ENCODE results near the gene PDGFA.

PDGFA gene

GRCh38 chr7:533266-533665 is 13.6 kb upstream of the PDGFA start:
- TF ChIP-seq, protein P1, sequence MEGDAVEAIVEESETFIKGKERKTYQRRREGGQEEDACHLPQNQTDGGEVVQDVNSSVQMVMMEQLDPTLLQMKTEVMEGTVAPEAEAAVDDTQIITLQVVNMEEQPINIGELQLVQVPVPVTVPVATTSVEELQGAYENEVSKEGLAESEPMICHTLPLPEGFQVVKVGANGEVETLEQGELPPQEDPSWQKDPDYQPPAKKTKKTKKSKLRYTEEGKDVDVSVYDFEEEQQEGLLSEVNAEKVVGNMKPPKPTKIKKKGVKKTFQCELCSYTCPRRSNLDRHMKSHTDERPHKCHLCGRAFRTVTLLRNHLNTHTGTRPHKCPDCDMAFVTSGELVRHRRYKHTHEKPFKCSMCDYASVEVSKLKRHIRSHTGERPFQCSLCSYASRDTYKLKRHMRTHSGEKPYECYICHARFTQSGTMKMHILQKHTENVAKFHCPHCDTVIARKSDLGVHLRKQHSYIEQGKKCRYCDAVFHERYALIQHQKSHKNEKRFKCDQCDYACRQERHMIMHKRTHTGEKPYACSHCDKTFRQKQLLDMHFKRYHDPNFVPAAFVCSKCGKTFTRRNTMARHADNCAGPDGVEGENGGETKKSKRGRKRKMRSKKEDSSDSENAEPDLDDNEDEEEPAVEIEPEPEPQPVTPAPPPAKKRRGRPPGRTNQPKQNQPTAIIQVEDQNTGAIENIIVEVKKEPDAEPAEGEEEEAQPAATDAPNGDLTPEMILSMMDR (IDR thresholded peaks at IDR 0.05; ENCODE audit: insufficient read depth, low read depth, low read length, missing control alignments) = no peak
- DNase-seq (ENCODE audit: low read depth) = no peak
- no peak overlapping the region for H3K4me3 ChIP-seq (ENCODE audit: low read length)

DNA sequence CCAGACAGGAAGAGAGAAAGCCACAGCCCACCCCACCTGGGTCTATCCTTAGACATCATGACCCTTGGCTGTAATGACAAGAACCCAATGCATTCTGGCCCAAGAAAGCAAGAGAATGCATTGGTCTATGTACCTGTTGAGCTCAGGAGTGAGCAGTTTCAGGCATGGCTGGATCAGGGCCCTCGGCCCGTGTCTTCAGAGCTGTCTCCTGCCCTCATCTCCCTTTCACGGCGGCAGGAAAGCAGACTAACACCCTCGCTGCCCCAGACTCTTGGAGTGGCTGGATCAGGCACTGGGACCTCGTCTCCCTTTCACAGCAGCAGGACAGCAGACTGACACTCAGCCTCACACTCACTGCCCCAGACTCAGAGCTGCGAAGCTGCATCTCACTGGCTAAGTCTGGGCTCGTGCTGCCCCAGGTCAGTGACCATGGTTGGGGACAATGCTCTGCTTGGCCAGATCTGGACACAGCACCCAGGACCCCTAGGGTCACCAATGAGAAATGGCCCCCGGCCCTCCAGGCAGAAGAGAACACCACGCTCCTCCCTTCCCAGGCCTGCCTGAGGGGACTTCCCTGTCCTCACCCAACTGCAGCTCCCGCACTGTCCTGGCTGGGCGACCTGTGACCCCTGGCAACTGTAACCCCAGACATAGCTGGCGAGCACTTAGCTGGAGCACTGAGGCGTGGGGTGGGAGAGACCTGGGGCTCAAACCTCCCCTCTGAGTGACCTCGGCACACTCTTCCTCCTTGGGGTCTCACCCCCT is 12.9 kb upstream of the PDGFA start:
- no peak for DNase-seq (ENCODE audit: low read depth)
- H3K4me3 ChIP-seq (ENCODE audit: low read length) = no peak overlapping the region
- TF ChIP-seq, protein P1 (IDR thresholded peaks at IDR 0.05; ENCODE audit: insufficient read depth, low read depth, low read length, missing control alignments) = no peak

- no peak overlapping the region for H3K4me3 ChIP-seq (ENCODE audit: low read length)
- DNase-seq (ENCODE audit: low read depth) = no peak
- TF ChIP-seq, protein P1 (IDR thresholded peaks at IDR 0.05; ENCODE audit: insufficient read depth, low read depth, low read length, missing control alignments) = no peak
These were observed 12.1 kb upstream of the PDGFA start for GRCh38 chr7:531777-532176.

DNA sequence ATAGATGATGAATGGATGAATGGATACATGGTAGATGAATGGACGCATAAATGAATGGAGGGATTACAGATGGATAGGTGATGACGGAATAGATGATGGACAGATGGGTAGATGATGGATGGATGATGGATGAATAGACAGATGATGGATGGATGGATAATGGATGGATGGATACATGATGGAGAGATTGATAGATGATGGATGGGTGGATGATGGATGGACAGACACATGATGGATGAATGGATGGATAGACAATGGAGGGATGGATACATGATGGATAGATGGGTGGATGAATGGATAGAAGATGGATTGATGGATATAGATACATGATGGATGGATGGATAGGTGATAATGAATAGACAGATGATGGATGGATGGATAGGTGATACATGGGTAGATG is 8.8 kb upstream of the PDGFA start:
- TF ChIP-seq, protein P1 (IDR thresholded peaks at IDR 0.05; ENCODE audit: insufficient read depth, low read depth, low read length, missing control alignments) = no peak
- no peak overlapping the region for H3K4me3 ChIP-seq (ENCODE audit: low read length)
- DNase-seq (ENCODE audit: low read depth) = no peak

DNA sequence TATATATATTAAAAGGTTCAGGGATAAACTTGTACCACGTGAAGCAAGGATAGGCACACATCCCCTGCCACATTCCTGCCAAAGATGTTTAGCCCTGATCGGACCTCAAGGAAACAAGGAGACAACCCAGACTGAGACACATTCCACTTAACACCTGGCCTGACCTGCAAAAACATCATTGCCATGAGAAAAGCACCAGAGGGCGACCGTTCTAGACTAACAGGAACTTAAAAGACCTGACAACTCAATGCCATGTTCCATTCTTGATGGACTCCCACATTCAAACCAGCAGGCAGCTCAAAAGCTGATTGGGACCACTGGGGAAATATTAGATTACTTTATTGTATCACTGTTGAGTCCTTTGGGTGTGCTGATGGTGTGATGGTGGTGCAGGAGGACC is 8.1 kb upstream of the PDGFA start:
- DNase-seq (ENCODE audit: low read depth) = no peak
- TF ChIP-seq, protein P1 (IDR thresholded peaks at IDR 0.05; ENCODE audit: insufficient read depth, low read depth, low read length, missing control alignments) = no peak

DNA sequence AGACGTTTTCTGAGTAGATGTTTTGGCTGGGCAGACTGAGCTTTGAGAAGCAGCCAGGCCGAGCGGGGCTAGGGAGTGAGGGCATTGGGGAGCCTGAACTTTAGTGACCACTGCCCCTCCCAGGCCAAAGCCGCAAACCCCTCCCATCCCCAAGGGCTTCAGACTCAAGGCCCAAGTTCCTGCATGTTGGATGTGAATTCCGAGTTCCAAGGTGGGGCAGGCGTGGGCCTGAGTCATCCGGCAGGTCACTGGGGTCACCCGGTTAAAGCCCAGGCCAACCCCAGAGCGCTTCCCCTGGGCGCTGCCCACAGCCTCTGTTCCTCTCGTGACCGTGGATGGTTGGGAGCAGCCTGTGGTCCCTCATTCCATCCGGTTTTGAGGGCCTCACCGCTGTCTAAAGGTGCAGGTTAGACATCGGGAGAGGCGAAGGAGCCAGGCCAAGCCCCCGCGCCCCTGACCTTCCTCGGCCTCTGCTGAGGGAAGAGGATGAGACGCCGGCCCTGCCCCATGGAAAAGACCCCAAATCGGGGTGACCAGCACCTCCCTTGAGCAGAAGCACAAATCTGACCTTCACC is 6.9 kb upstream of the PDGFA start:
- TF ChIP-seq, protein P1 (IDR thresholded peaks at IDR 0.05; ENCODE audit: insufficient read depth, low read depth, low read length, missing control alignments) = no peak
- H3K4me3 ChIP-seq (ENCODE audit: low read length) = no peak overlapping the region
- DNase-seq (ENCODE audit: low read depth) = no peak

More for the DNA sequence above, 8.1 kb upstream of the PDGFA start:
- H3K4me3 ChIP-seq (ENCODE audit: low read length) = no peak overlapping the region

- no peak overlapping the region for H3K4me3 ChIP-seq (ENCODE audit: low read length)
- TF ChIP-seq, protein P1 (IDR thresholded peaks at IDR 0.05; ENCODE audit: insufficient read depth, low read depth, low read length, missing control alignments) = no peak
- no peak for DNase-seq (ENCODE audit: low read depth)
These were observed 6.1 kb upstream of the PDGFA start for GRCh38 chr7:525740-526139.
